Measurements from ENCODE around the gene MRPL37.

DNA sequence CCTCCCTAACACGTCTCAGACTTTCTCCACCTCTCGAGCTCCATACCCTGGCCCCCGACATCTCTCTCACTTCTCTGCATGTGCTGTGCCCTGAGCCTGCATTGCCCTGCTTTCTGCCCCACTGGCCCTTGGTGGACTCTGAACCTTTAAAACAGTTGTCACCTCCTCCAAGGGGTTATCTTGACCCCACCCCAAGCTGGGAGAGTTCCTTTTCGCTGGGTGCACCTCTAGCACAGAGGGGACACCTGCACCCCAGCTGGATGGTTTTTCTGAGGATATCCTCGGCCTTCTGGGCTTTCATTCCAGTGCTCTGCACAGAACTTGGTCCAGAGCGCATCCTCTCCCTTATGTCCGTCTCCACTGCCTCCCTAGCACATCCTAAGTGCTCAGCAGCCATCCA, 43.0 kb upstream of the MRPL37 start:
- TF ChIP-seq, protein P1, sequence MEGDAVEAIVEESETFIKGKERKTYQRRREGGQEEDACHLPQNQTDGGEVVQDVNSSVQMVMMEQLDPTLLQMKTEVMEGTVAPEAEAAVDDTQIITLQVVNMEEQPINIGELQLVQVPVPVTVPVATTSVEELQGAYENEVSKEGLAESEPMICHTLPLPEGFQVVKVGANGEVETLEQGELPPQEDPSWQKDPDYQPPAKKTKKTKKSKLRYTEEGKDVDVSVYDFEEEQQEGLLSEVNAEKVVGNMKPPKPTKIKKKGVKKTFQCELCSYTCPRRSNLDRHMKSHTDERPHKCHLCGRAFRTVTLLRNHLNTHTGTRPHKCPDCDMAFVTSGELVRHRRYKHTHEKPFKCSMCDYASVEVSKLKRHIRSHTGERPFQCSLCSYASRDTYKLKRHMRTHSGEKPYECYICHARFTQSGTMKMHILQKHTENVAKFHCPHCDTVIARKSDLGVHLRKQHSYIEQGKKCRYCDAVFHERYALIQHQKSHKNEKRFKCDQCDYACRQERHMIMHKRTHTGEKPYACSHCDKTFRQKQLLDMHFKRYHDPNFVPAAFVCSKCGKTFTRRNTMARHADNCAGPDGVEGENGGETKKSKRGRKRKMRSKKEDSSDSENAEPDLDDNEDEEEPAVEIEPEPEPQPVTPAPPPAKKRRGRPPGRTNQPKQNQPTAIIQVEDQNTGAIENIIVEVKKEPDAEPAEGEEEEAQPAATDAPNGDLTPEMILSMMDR (IDR thresholded peaks at IDR 0.05) = no peak
- TF ChIP-seq POLR2AphosphoS5 (IDR thresholded peaks at IDR 0.05) = no peak
- TF ChIP-seq POLR2A (IDR thresholded peaks at IDR 0.05) = no peak

Measured in prostate gland (tissue), 2 donors.